Renal cortical epithelial cell (primary cell): ENCODE measurements around the gene OPCML. TPM values are rescaled to one million over a fixed set of nuclear protein-coding genes. Genes with fewer than 3 reads are reported as not detected.
"Not testable (repeated sequence)": the region's sequence is repeated elsewhere in the genome, so short reads cannot be mapped to it uniquely, and the experiment has no call there.

Source experiments
- DNase-seq: peaks from one replicate; pipeline ENCODE4 v3.0.0-alpha.2; 2011; ENCODE audit warnings: low read depth
- total RNA-seq: library from RNA; depleted of rRNA; stranded (reverse); fragments of >200 nt; gene quantifications from 2 replicates; pipeline ENCODE4 v1.2.3, GENCODE V29; 2014

The OPCML gene
- total RNA-seq, 1 donor from 2014 or later: not detected

GRCh38 chr11:132438418-132438817 lies 1093.9 kb downstream of the OPCML start:
- DNase-seq: no peak

GRCh38 chr11:132430429-132431062 lies 1101.8 kb downstream of the OPCML start:
- peak; percentile 18 for DNase-seq

- DNase-seq: no peak
Measured at GRCh38 chr11:132429685-132430084, 1102.6 kb downstream of the OPCML start.

DNA sequence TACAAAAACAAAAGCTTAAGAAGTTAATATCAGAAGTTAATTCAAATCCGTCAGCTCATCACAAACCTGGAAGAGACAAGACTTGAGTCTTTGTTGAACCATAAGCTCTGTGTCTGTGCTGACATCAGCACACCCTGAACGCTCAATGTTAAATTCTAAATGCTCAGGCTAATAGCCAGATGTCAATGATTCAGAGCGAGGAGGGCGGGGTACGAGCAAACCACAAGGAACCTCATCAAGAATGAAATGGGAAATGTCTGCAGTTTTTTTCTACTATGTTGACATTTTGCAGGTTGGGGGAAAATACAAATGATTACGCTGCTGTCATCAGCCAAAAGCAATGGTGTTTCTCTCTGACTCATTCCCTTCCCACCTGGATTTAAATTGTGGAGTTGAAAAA lies 1104.7 kb downstream of the OPCML start:
- no peak for DNase-seq

GRCh38 chr11:132424433-132424832 lies 1107.9 kb downstream of the OPCML start:
- DNase-seq: no peak

GRCh38 chr11:132423266-132423665 lies 1109.0 kb downstream of the OPCML start:
- DNase-seq: no peak

GRCh38 chr11:132422722-132423121 lies 1109.6 kb downstream of the OPCML start:
- no peak for DNase-seq

- no peak for DNase-seq
Measured at GRCh38 chr11:132421555-132421954, 1110.7 kb downstream of the OPCML start.

DNA sequence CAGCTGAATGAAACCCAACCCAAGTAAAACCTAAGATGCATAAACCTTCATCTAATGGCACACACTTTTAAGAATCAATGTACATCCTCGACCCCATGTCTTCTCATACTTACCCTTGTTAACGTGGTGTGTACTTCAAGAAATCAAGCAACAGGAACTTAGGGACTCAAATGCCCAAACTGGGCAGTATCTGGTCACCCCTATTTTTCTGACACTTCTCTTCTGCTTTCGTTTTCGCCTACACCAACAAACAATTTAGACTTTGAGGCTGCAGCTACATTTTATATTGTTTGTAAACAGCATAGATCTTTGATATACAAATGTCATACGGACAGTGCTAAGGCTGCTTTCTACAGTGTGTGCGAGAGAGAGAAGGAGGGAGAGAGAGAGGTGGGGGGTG lies 1117.8 kb downstream of the OPCML start:
- no peak for DNase-seq

DNA sequence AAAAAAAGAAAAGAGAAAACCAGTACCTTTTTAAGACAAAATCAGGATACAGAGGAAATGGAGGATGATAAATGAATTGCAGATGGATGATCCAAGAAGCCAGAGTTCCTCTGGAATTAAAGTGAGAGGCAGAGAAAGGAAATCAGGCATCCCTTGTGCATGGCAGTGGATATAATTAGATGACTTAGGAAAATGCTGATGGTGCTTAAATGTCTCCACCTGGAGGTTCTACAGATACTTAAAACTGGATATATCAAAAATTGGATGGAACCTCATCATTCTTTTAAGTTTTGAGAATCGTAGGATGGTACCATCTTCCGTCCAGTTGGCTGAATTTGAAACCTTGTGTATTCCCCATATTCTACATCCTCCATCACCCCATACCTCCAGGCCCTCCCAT lies 1121.9 kb downstream of the OPCML start:
- no peak for DNase-seq

DNA sequence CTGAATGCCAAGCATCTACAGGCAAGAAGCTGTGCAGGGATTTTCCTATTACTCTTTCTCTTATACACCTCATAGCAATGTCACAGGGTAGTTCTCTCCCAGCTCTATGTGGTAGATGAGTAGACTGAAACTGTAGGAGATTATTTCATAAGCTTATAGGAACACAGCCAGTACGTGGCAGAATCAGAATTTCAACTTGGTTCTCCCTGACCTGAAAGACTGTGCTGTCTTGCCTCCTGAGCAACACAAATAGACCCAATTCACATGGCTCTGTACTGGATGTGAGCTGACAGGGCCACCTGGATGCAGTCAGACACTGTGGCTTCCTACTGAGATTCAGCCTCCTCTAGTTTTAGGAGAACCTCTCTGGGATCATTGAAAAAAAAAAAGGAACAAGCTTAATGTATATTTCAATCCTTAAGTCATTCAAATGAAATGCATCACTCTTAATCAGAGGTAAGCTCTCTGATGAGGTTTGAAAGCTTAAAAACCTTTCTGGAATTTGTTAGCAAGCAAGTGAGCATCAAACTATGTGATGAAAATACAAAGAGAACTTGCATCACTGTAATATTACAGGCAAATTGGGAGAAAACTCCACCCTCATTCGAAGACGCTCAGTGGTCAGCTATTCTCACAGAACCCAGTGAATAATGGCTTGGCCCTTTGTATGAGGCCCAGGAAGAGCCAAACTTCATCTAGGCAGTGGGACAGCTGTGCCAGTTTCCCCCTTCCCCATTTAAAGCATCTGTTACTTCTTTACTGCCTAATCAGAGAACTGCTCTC lies 1122.5 kb downstream of the OPCML start:
- DNase-seq: no peak

DNA sequence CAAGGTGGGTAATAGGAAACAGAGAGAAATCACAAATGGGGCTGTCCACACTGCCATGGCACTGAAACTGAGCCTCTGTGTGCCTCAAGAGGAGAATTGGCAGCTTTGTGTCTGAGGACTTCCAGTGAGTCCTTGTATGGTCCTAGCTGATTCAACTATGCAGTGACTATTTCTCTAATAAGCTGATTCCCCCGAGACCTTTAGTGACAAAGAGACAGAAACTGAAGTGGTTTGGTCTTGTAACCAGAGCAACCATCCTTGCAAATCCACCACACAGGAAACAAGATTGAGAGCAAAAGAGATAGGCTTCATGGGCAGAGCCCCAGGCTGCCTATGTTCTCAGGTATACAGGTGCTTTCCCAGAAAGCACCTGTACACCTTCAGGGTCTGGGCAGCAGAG lies 1123.4 kb downstream of the OPCML start:
- DNase-seq: no peak

DNA sequence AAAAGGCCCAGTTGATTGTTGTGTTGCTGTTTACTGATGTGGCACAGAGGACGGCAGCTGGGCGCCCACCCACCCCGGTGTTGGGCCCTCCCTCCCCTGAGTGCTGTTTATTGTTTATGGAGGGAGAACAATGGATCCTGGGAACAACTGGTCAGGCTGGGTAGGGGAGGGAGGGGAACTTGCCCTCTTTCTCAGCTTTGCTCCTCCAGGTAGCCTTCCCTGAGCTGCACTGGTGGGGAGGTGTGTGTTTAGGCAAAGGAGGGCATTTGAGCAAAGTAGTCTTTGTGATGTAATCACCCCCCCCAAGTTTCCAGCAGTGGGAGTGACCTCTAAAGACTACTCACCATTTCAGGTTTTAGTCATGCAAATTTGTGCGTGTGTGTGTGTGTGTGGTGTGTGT lies 1126.6 kb downstream of the OPCML start:
- no peak for DNase-seq

DNA sequence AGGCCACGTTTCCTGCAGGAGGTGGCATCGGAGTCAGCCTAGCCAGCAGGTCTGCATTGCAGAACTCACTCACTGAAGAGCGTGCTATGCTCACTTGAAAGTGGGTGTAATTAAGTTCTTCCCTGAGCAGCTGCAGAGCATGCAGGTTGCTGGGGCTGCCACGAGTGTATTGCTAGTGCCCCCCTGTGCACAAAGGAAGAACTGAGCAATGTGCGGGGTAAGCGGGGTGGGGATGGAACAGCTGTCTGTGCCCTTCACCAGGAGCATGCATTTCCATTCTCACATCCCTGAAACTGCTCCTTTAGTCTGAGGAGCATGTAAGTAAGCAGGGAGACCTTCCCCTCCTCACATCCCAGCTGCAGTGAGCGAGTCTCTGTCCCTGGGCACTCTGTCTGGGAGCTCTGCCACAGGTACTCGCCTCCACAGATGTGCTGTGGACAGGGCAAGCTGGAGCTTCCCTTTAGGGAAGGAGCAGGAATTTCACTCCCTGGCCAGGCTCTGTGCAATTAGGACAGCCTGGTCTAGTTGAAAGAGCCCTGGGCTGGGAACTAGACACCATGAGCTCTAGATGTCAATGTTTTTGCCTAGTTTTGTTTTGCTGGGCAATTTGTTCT lies 1130.1 kb downstream of the OPCML start:
- DNase-seq: no peak

DNA sequence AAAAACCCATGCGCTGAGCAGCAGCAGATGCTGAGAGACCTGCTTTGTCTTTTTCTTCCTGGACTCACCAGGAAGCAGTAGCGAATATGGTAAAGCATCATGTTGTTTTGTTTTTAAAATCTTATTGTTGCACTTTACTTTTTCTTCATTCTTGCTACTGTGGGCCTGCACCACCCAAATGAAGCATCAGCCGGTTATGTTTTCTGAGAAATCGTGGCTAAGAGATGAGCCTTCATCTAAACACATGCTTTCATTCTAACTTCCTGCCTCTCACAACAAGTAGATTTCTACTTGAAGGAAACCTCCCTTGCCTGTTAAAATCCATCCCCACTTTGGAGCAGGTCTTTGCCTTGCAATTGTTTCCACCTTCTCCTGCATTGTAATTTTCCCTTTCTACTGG lies 1136.0 kb downstream of the OPCML start:
- DNase-seq: no peak

- no peak for DNase-seq
Measured at GRCh38 chr11:132395434-132395833, 1136.9 kb downstream of the OPCML start.

GRCh38 chr11:132379540-132379939 lies 1152.8 kb downstream of the OPCML start:
- DNase-seq: no peak

DNA sequence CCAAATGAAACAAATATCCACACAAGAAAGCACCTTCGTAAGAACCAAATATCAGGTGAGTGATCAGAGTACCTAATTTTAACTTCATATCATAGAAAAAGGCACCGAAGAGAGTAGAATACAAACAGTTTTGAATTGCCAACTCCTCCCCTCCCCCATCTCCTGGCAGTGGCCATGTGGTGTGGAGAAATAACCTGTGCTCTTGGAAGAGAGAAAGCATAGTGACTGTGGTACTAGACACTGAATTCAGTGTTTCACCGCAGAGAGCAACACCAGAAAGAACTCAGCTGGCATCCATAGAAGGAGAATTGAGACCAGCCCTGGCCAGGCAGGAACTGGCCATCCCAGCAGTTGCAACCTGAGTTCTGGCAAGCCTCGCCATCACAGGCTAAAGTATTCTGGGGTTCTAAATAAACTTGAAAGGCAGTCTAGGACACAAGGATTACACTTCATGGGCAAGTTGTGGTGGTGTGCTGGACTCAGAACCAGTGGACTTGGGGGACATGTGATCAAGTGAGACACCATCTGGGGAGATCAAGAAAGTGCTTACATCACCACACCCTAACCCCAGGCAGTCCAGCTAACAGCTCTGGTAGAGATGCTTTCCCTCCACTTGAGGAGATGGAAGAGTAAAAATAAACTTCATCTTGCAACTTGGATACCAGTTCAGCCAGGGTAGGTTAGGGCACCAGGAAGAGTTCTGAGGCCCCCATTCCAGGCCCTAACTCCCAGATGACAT lies 1158.7 kb downstream of the OPCML start:
- DNase-seq: no peak

DNA sequence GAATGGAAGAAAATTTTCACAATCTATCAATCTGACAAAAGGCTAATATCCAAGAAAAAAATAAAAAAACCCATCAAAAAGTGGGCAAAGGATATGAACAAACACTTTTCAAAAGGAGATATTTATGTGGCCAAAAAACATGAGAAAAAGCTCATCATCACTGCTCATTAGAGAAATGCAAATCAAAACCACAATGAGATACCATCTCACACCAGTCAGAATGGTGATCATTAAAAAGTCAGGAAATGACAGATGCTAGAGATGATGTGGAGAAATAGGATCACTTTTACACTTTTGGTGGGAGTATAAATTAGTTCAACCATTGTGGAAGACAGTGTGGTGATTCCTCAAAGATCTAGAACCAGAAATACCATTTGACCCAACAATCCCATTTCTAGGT lies 1162.2 kb downstream of the OPCML start:
- DNase-seq: not testable (repeated sequence)

DNA sequence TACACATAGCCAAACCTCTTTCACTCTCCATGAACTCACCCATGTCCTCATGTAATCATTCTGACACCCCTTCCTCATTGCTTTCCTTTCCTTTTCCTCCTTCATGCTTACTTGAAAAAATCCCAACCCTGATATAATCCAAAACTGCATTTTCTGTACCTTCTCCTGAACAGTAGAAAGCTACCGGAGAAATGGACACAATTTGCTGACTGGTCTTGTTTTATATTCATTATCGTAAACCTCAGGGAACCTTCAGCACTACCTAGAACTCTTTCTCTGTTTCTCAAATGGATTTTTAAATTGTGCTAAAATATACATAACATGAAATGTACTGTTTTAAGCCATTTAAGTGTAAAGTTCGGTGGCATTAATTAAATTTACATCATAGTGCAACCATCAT lies 1165.0 kb downstream of the OPCML start:
- no peak for DNase-seq

DNA sequence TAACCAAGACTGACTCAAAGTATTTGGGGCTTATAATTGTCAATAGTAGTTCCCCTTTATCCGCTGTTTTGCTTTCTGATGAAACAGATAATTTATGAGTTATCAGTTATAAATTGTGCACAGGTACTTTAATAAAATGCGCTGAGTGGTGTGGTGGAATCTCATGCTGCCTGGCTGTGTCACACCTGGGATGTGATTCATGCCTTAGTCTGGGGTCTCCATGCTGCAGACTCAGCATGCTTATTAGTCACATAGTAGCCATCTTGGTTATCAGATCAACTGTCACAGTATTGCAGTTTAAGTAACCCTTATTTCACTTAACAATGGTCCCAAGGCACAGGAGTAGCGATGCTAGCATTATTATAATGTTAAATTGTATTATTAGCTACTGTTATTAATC lies 1166.7 kb downstream of the OPCML start:
- no peak for DNase-seq
